ENCODE measurements around the gene ZFAND3.
"Not testable (repeated sequence)": the region's sequence is repeated elsewhere in the genome, so short reads cannot be mapped to it uniquely, and the experiment has no call there.

ZFAND3 gene

GRCh38 chr6:37974943-37975342, 155.4 kb downstream of the ZFAND3 start:
- no peak for DNase-seq

GRCh38 chr6:37977715-37978114, 158.2 kb downstream of the ZFAND3 start:
- no peak for DNase-seq

- no peak for DNase-seq
Observed at GRCh38 chr6:37979392-37980221, 160.1 kb downstream of the ZFAND3 start.

- no peak for DNase-seq
Observed at GRCh38 chr6:37980222-37980595, 160.7 kb downstream of the ZFAND3 start.

GRCh38 chr6:37981626-37982025, 162.1 kb downstream of the ZFAND3 start:
- no peak for DNase-seq

GRCh38 chr6:37982317-37982716, 162.8 kb downstream of the ZFAND3 start:
- no peak for DNase-seq

- DNase-seq: no peak
Observed at GRCh38 chr6:37983720-37984501, 164.4 kb downstream of the ZFAND3 start.

GRCh38 chr6:37984578-37984977, 165.1 kb downstream of the ZFAND3 start:
- DNase-seq: no peak

GRCh38 chr6:37985355-37985754, 165.8 kb downstream of the ZFAND3 start:
- peak; percentile 52 for DNase-seq

- DNase-seq: peak; percentile 49
Observed at GRCh38 chr6:37987018-37987417, 167.5 kb downstream of the ZFAND3 start.

- no peak for DNase-seq
Observed at GRCh38 chr6:37987559-37987958, 168.0 kb downstream of the ZFAND3 start.

- DNase-seq: no peak
Observed at GRCh38 chr6:37988127-37988526, 168.6 kb downstream of the ZFAND3 start.

GRCh38 chr6:37988696-37989095, 169.2 kb downstream of the ZFAND3 start:
- no peak for DNase-seq

- DNase-seq: no peak
Observed at GRCh38 chr6:37990762-37991525, 171.4 kb downstream of the ZFAND3 start.

GRCh38 chr6:37992749-37993148, 173.2 kb downstream of the ZFAND3 start:
- no peak for DNase-seq

GRCh38 chr6:37993194-37993593, 173.7 kb downstream of the ZFAND3 start:
- DNase-seq: not testable (repeated sequence)

- no peak for DNase-seq
Observed at GRCh38 chr6:37993596-37993995, 174.1 kb downstream of the ZFAND3 start.

- no peak for DNase-seq
Observed at GRCh38 chr6:37994223-37994622, 174.7 kb downstream of the ZFAND3 start.

GRCh38 chr6:37998366-37998765, 178.8 kb downstream of the ZFAND3 start:
- no peak for DNase-seq

GRCh38 chr6:38001386-38001785, 181.9 kb downstream of the ZFAND3 start:
- DNase-seq: no peak

GRCh38 chr6:38004908-38005307, 185.4 kb downstream of the ZFAND3 start:
- DNase-seq: no peak

GRCh38 chr6:38011937-38012336, 192.4 kb downstream of the ZFAND3 start:
- no peak for DNase-seq

GRCh38 chr6:38012573-38012972, 193.0 kb downstream of the ZFAND3 start:
- DNase-seq: peak; percentile 23
